Glomerular visceral epithelial cell (primary cell): Measurements from ENCODE around the gene PABPC1L2B.
"Not testable (repeated sequence)": the region's sequence is repeated elsewhere in the genome, so short reads cannot be mapped to it uniquely, and the experiment has no call there.

Experiments used
- DNase-seq: peaks from one replicate; pipeline ENCODE4 v3.0.0-alpha.2; 2016; ENCODE audit errors: extremely low spot score

PABPC1L2B gene

GRCh38 chrX:73002733-73003132 is at the start of gene PABPC1L2B:
Gene PABPC1L2B, plus strand, starts transcription at chrX:73002939. Its CDS starts 704 bp downstream, at chrX:73003643.
- DNase-seq, result not testable (repeated sequence)

- not testable (repeated sequence) for DNase-seq
Measured at GRCh38 chrX:72959971-72960370, 42.8 kb upstream of the PABPC1L2B start.

GRCh38 chrX:72971859-72972258 is 30.9 kb upstream of the PABPC1L2B start:
- DNase-seq, result not testable (repeated sequence)

GRCh38 chrX:72974885-72975284 is 27.9 kb upstream of the PABPC1L2B start:
- not testable (repeated sequence) for DNase-seq

GRCh38 chrX:72980894-72981469 is 21.8 kb upstream of the PABPC1L2B start:
- not testable (repeated sequence) for DNase-seq

GRCh38 chrX:73004032-73004431 is 1.3 kb downstream of the PABPC1L2B start:
- DNase-seq, result not testable (repeated sequence)

GRCh38 chrX:73021361-73022092 is 18.8 kb downstream of the PABPC1L2B start:
- DNase-seq, result no peak

GRCh38 chrX:73022093-73022445 is 19.3 kb downstream of the PABPC1L2B start:
- DNase-seq, result not testable (repeated sequence)

- no peak for DNase-seq
Measured at GRCh38 chrX:73028876-73029275, 26.1 kb downstream of the PABPC1L2B start.
